Memory B cell (primary cell): ENCODE data around the gene TRAF1.
"Not testable (repeated sequence)": the region's sequence is repeated elsewhere in the genome, so short reads cannot be mapped to it uniquely, and the experiment has no call there.

ENCODE experiments used
- ATAC-seq: fragments of 150-1000 bp; cut with Tn5 transposase; 2 replicates; pipeline ENCODE4 v1.10.0; 2021; ENCODE audit warnings: low read depth, mild to moderate bottlenecking, moderate library complexity
- DNase-seq, 2 donors: peaks; one replicate each; pipeline ENCODE4 v3.0.0; 2022; ENCODE audit warnings: low spot score in 2 of 2
- H3K27ac Mint-ChIP-seq: one replicate; pipeline ENCODE4 v1.8.0; 2022; ENCODE audit warnings: mild to moderate bottlenecking, moderate library complexity, mixed read lengths
- H3K27me3 Mint-ChIP-seq: one replicate; pipeline ENCODE4 v1.8.0; 2022; ENCODE audit warnings: mixed read lengths
- H3K36me3 Mint-ChIP-seq: one replicate; pipeline ENCODE4 v1.8.0; 2022; ENCODE audit warnings: mild to moderate bottlenecking, mixed read lengths
- H3K4me1 Mint-ChIP-seq: one replicate; pipeline ENCODE4 v1.8.0; 2022; ENCODE audit warnings: mixed read lengths
- H3K4me3 Mint-ChIP-seq: one replicate; pipeline ENCODE4 v1.8.0; 2022; ENCODE audit warnings: mild to moderate bottlenecking, moderate library complexity, mixed read lengths
- H3K9me3 Mint-ChIP-seq: one replicate; pipeline ENCODE4 v1.8.0; 2022; ENCODE audit warnings: mixed read lengths

Gene TRAF1, protein sequence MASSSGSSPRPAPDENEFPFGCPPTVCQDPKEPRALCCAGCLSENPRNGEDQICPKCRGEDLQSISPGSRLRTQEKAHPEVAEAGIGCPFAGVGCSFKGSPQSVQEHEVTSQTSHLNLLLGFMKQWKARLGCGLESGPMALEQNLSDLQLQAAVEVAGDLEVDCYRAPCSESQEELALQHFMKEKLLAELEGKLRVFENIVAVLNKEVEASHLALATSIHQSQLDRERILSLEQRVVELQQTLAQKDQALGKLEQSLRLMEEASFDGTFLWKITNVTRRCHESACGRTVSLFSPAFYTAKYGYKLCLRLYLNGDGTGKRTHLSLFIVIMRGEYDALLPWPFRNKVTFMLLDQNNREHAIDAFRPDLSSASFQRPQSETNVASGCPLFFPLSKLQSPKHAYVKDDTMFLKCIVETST

DNA sequence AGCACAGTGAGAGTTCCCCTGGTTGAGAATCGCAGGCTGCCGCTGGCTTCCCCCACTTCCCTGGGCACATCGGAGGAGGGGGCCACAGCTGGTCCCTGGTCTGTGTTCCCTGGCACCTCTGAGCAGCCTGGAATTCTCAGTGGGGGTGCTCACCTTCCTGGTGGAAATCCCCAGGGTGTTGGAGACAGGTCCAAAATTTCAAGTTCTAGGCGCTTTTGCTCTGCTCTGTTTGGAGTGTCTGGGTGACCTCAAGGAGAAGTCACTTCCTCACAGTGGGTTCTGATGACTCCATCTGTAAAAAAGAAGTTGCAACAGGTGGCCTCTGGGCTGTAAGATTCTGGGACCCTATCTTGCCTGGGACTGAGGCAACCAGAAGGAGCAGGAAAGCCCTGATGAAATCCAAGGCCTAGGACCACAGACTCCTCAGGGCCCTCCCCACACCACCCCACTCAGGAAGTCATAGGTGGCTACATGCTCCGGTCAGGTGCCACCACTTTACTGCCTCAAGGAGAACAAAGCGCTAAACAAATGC, at the start of gene TRAF1:
TRAF1 (minus strand) TSS at position 400 of the 532 bp plus-strand sequence. CDS start 721 bp downstream, outside the sequence.
- peaks cover 2% of the 10 kb centered on the region for H3K36me3 Mint-ChIP-seq
- H3K27ac Mint-ChIP-seq, result peak within 1 kb of the TSS; percentile 96
- DNase-seq (no peak), ATAC-seq (peak; percentile 52)
- H3K4me3 Mint-ChIP-seq, result peak within 1 kb of the TSS; percentile 82
- H3K27me3 Mint-ChIP-seq, result no peaks in the 10 kb centered on the region
- no peaks in the 10 kb centered on the region for H3K9me3 Mint-ChIP-seq
- H3K4me1 Mint-ChIP-seq, result peaks cover 51% of the 10 kb centered on the region

DNA sequence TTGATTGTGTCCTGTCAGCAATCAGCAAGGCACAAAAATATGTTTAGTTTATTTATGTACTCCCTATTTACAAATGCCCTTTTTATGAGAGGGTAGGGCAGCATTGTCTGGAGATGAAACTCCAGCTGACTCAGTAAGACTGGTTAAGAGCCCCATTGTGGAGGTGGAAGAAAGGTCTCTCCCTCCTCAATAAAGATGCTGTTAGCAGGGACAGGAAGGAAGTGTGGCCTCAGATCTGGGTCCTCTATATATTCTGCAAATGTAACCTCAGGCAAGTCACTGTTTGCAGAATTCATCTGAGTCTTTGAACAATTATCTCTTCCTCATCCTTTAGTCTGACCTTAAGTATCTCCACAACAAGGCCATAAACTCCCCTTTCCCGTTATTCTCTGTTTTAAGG, 48.3 kb upstream of the TRAF1 start:
- Mint-ChIP-seq H3K36me3 (peaks cover 4% of the 10 kb centered on the region), H3K4me3 (no peak overlapping the region), H3K27me3 (no peaks in the 10 kb centered on the region), H3K27ac (no peak overlapping the region), H3K9me3 (no peaks in the 10 kb centered on the region), H3K4me1 (peaks cover 8% of the 10 kb centered on the region)
- DNase-seq (no peak), ATAC-seq (no peak)

DNA sequence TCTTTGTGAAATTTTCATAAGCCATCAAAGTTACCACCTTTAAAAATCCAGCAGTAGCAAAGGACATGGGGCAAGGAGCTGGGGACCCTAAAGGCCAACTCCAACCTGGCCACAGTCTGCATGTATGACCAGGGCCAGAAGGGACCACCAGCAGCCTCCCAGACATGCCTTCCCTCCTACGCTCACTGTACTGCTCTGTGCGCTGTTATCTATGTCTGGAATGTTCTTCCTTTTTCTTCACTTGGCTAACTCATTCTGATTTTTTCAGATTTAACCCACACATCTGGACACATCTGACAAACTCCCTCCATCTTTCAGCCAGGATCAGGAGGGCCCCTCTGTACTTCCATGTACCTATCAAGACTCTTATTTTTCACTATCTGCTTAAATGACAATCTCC, 47.6 kb upstream of the TRAF1 start:
- ATAC-seq (no peak), DNase-seq (no peak)
- H3K27ac Mint-ChIP-seq, result no peak overlapping the region
- no peaks in the 10 kb centered on the region for H3K27me3 Mint-ChIP-seq
- H3K4me1 Mint-ChIP-seq, result peaks cover 8% of the 10 kb centered on the region
- no peaks in the 10 kb centered on the region for H3K9me3 Mint-ChIP-seq
- no peak overlapping the region for H3K4me3 Mint-ChIP-seq
- H3K36me3 Mint-ChIP-seq, result peaks cover 3% of the 10 kb centered on the region

DNA sequence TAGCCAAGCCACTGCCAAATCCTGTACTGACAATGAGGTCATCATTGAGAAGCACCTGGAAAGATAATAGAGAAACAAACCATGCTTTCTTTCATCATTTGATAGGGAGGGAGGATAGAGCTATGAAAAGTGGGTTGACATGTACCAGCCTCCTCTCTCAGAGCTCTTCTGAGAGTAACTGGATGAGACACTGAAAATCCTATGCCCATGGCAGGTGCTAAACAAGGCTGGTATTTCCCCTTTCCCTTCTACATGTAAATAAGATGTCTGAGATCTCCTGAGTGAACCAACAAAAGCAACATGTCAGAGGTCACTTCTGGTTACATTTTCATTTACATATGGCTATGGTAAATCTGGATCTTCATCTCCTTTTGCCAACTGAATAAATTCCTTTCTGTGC, 45.3 kb upstream of the TRAF1 start:
- no peak overlapping the region for H3K27ac Mint-ChIP-seq
- peak; percentile 59 for ATAC-seq
- DNase-seq, result no peak
- H3K4me1 Mint-ChIP-seq, result peaks cover 8% of the 10 kb centered on the region
- H3K27me3 Mint-ChIP-seq, result no peaks in the 10 kb centered on the region
- H3K9me3 Mint-ChIP-seq, result no peaks in the 10 kb centered on the region
- peaks cover 7% of the 10 kb centered on the region for H3K36me3 Mint-ChIP-seq
- H3K4me3 Mint-ChIP-seq, result no peak overlapping the region

DNA sequence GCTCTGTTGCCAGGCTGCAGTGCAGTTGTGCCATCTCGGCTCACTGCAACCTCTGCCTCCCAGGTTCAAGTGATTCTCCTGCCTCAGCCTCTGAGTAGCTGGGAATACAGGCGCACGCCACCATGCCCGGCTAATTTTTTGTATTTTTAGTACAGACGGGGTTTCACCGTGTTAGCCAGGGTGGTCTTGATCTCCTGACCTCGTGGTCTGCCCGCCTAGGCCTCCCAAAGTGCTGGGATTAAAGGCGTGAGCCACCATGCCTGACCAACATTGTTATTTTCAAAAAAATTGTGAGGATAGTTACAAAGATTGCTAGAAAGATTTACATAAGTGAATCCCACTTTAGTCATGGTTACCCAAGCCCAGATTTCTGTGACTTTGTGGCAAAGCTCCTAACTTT, 44.9 kb upstream of the TRAF1 start:
- not testable (repeated sequence) for H3K4me1 Mint-ChIP-seq, ATAC-seq, H3K9me3 Mint-ChIP-seq, H3K4me3 Mint-ChIP-seq, DNase-seq, H3K27ac Mint-ChIP-seq, H3K27me3 Mint-ChIP-seq
- H3K36me3 Mint-ChIP-seq, result peaks cover 10% of the 10 kb centered on the region

DNA sequence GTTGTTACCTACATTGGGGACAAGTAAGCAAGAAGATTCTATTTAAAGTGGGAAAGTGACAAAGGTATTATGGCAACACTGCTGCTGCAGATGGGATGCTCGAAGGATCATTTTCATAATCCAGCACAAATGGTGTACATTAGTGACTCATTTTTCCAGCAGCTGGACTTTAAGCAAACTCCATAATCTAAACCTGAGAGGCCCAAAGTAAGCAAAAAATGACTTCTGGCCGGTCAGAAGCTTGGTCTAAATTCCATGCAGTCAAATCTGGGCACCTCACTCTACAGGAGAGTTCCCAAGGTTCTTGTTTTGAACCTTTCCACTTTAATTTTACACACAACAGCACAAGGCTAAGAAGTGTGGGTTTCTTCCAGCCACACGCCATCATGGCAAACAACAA, 43.6 kb upstream of the TRAF1 start:
- DNase-seq (no peak), ATAC-seq (no peak)
- H3K27me3 Mint-ChIP-seq, result no peaks in the 10 kb centered on the region
- peaks cover 11% of the 10 kb centered on the region for H3K36me3 Mint-ChIP-seq
- peaks cover 8% of the 10 kb centered on the region for H3K4me1 Mint-ChIP-seq
- no peak overlapping the region for H3K27ac Mint-ChIP-seq
- no peaks in the 10 kb centered on the region for H3K9me3 Mint-ChIP-seq
- no peak overlapping the region for H3K4me3 Mint-ChIP-seq

DNA sequence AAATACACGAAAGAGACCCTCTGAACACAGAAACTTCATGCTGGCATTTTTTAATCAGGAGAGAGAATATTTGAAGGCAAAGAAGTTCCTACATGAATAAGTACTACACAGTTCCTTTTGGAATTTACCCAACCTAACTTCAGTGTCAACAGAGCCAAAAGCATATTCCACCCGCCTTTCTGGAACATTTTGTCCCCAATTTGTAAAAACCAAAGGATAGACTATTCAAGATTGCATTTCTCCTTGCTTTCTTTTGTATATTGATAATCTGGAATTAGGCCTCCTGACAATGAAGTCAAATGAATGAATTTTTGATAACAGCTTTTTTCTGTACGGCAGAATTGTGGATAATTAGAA, 39.4 kb upstream of the TRAF1 start:
- no peak overlapping the region for H3K4me3 Mint-ChIP-seq
- DNase-seq (no peak), ATAC-seq (no peak)
- no peaks in the 10 kb centered on the region for H3K9me3 Mint-ChIP-seq
- no peaks in the 10 kb centered on the region for H3K4me1 Mint-ChIP-seq
- no peak overlapping the region for H3K27ac Mint-ChIP-seq
- no peaks in the 10 kb centered on the region for H3K27me3 Mint-ChIP-seq
- H3K36me3 Mint-ChIP-seq, result peaks cover 27% of the 10 kb centered on the region

DNA sequence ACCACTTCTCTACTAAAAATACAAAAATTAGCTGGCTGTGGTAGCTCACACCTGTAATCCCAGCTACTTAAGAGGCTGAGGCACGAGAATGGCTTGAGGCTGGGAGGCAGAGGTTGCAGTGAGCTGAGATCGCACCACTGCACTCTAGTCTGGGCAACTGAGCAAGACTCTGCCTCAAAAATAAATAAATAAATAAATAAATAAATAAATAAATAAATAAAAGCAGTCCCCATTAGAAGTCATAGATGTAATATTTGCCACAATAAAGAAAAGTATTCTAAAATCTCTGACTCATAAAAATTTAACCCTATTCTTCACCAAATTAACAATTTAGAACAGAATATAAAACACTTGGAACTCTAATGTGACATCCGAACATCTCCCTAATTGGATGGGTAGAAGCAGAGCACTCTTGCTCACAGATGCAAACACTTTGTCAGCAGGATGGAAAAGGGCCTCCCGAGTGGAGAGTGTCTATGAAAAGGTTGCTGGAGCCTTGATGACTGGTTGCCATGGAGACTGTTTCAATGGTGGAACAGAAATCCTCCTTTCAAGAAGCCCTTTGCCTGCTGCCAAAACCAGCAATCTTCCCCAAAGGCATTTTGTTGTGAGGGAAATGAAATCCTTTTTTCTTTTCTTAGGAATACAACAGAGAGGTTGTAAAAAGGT, 38.9 kb upstream of the TRAF1 start:
- DNase-seq, result no peak

DNA sequence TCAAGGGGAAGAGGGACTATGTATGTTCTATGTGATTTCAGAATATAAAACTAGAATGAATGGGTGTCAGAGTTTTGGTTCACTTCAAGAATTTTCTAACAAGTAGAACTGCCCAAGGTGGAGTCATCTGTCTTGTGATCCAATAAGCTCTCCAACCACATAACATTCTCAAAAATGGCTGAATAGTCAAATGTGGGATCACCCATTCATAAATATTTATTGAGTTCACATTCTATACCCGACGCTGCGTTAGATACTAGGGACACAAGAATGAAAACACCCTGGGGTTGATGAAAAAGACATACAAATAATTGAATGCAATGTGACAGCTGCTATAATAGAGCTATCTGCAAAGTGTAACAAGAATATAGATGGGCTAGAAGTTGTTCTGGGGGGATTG, 35.3 kb upstream of the TRAF1 start:
- Mint-ChIP-seq H3K4me1 (no peaks in the 10 kb centered on the region), H3K36me3 (peaks cover 24% of the 10 kb centered on the region), H3K9me3 (no peaks in the 10 kb centered on the region), H3K27ac (no peak overlapping the region), H3K4me3 (no peak overlapping the region), H3K27me3 (no peaks in the 10 kb centered on the region)
- no peak for DNase-seq
- no peak for ATAC-seq

More for the DNA sequence above, 38.9 kb upstream of the TRAF1 start:
- H3K36me3 Mint-ChIP-seq, result peaks cover 27% of the 10 kb centered on the region
- no peak for ATAC-seq
- no peaks in the 10 kb centered on the region for H3K27me3 Mint-ChIP-seq
- no peak overlapping the region for H3K27ac Mint-ChIP-seq
- H3K4me3 Mint-ChIP-seq, result no peak overlapping the region
- no peaks in the 10 kb centered on the region for H3K4me1 Mint-ChIP-seq
- no peaks in the 10 kb centered on the region for H3K9me3 Mint-ChIP-seq

DNA sequence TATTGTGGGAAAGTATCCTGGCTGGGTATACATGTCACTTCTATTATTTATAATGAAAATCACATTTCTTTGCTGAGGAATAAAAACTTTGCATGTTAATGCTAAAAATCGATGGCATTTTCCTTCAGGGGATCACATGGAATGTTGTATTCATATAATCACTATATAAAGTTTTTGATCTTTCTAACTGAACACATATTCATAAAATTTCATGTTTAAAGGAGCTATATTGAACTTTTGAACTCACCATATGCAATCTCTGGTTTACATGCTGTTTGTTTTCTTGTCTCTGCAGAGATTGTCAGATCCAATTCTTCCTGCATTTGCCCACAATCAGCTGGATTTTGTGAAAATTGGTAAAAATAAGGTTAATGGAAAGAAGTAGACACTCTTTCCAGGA, 33.4 kb upstream of the TRAF1 start:
- ATAC-seq (no peak), DNase-seq (no peak)
- no peak overlapping the region for H3K4me3 Mint-ChIP-seq
- no peak overlapping the region for H3K27ac Mint-ChIP-seq
- no peaks in the 10 kb centered on the region for H3K27me3 Mint-ChIP-seq
- peaks cover 21% of the 10 kb centered on the region for H3K36me3 Mint-ChIP-seq
- no peaks in the 10 kb centered on the region for H3K4me1 Mint-ChIP-seq
- H3K9me3 Mint-ChIP-seq, result no peaks in the 10 kb centered on the region

DNA sequence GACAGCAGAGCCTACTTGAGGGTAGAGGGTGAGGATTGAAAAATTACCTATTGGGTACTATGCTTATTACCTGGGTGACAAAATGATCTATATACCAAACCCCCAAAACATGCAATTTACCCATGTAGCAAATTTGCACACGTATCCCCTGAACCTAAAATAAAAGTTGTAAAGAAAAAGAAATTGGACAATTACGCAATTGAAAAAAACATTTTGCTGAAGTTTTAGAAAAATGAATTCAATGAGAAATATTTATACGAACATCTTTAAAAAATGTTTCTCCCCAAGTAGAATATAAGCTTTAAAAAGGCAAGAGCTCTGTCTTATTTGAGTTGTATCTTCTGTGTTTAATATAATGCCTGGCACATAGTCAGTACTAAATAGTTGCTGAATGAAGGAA, 30.3 kb upstream of the TRAF1 start:
- Mint-ChIP-seq H3K27me3 (no peaks in the 10 kb centered on the region), H3K9me3 (no peaks in the 10 kb centered on the region), H3K36me3 (peaks cover 11% of the 10 kb centered on the region), H3K4me3 (no peak overlapping the region), H3K4me1 (no peaks in the 10 kb centered on the region), H3K27ac (no peak overlapping the region)
- DNase-seq (no peak), ATAC-seq (no peak)

DNA sequence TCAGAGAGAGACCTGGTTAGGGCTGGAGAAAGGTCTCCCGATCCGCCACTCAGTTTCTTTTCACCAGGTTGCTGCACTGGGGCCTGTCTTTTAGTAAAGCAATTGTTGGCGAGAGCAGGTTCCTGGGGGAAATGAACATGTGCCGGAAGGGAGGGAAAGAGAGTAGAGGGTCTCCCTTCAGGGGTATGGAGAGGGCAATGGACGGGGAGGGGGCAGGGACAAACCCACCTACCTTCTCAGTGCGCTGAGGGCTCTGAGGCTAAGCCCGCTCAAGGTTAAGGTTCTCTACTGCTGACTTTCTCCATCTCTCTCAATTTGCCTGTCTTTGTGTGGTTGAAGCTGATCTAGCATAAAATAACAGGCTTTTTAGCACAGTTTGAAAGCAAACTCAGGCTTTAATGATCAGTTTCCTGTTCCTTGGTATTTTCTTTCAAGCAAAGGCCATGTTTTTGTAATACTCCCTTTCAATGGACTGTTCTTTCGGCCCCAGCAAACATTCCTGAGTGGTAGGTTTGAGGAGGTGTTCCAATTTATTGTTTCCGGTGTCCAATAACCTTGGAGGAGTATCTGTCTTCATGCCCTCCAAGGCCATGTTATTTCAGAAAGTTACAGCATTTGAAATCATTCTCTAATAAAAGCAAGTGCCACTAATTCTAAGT, 25.5 kb upstream of the TRAF1 start:
- Mint-ChIP-seq H3K36me3 (no peaks in the 10 kb centered on the region), H3K9me3 (no peaks in the 10 kb centered on the region), H3K4me1 (no peaks in the 10 kb centered on the region), H3K4me3 (no peak overlapping the region), H3K27ac (no peak overlapping the region), H3K27me3 (no peaks in the 10 kb centered on the region)
- ATAC-seq, result no peak
- no peak for DNase-seq

DNA sequence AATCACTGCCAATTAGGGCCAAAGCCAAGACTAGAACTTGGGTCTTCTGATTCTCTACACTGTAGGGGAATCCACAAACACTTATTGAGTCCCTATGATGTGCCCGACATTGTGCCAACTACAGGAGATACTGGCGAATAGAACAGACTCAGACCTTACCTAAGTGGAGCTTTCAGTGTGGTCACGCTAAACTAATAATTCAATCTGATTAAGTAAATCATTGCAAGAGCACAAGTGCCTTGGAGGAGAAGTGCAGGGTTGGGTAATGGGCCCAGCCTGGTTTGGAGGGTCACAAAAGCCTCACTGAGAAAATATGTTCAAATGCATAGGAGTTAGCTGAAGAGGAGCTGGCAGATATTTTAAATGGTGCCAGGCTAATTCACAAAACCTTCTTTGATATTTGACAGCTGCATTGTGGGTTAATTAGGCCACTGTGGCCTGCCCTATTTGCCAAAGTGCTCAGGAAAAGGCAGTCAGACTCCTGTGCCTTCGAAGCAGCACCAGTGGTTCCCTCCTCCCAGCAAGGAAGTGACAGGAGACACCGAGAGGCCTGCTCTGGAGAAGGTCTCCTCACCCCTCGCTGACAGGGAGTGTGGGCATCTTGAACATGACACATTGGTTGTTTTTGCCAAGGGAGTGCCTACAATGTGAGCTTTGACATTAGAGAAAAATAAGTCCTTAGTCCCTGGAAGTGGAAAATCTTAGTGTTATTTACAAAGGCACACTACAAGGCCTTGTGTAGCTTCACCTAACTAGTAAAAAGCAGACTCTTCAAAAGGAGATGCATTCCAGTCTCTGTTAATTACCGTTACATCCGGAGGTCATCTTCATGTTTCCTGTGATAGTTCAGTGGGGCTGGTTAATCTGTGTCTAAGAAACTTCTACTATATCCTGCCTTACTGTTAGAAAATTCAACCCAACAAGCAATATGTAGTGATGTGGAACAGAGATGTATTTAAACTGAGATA, 24.1 kb upstream of the TRAF1 start:
- H3K4me3 Mint-ChIP-seq, result no peak overlapping the region
- no peaks in the 10 kb centered on the region for H3K4me1 Mint-ChIP-seq
- ATAC-seq, result no peak
- no peak overlapping the region for H3K27ac Mint-ChIP-seq
- no peak for DNase-seq
- H3K27me3 Mint-ChIP-seq, result no peaks in the 10 kb centered on the region
- no peaks in the 10 kb centered on the region for H3K9me3 Mint-ChIP-seq
- H3K36me3 Mint-ChIP-seq, result no peaks in the 10 kb centered on the region
